Measurements from ENCODE around the gene RAB1B.

- TF ChIP-seq CTCF (IDR thresholded peaks at IDR 0.05; ENCODE audit: low read depth, low read length, poor library complexity, severe bottlenecking) (no peak), EZH2phosphoT487 (IDR thresholded peaks at IDR 0.05; ENCODE audit: borderline replicate concordance, low read length) (no peak)
Measured at GRCh38 chr11:66323684-66324083, 55.2 kb downstream of the RAB1B start.

All from DOHH2 (cell line).